NT2/D1 (cell line): Measurements from ENCODE around the gene TSC22D2.

Experiments used
- SUZ12 ChIP-seq: IDR thresholded peaks from 2 replicates; pipeline ENCODE4 v1.6.1; 2011; ENCODE audit not compliant: insufficient read length, insufficient read depth; ENCODE audit errors: extremely low read depth
- YY1 ChIP-seq: IDR thresholded peaks from 2 replicates; pipeline ENCODE4 v1.6.1; 2011; ENCODE audit not compliant: insufficient read length, insufficient read depth
- ZNF274 ChIP-seq: IDR thresholded peaks from 2 replicates; pipeline ENCODE4 v1.6.1; 2011; ENCODE audit warnings: mild to moderate bottlenecking, low read depth, low read length

- TF ChIP-seq SUZ12: no peak
- TF ChIP-seq ZNF274: no peak
- no peak for TF ChIP-seq YY1
Measured at GRCh38 chr3:150495563-150496168, 87.6 kb downstream of the TSC22D2 start.
